ENCODE results near the gene EPHA1. TPM values are rescaled to one million over a fixed set of nuclear protein-coding genes. Genes with fewer than 3 reads are reported as not detected.

Gene EPHA1
- not detected in 2 replicates for total RNA-seq

GRCh38 chr7:143408686-143409561, at the start of gene EPHA1:
Gene EPHA1, minus strand, starts transcription at chr7:143408856. Its CDS starts 51 bp downstream, at chr7:143408805.

GRCh38 chr7:143443153-143443552, 34.5 kb upstream of the EPHA1 start, which contains the start of gene TAS2R60:
Gene TAS2R60, plus strand, starts transcription at chr7:143443453. Its CDS starts 0 bp downstream, at chr7:143443453.

GRCh38 chr7:143380646-143381426, 27.8 kb downstream of the EPHA1 start, which contains the start of gene ZYX:
Gene ZYX, plus strand, starts transcription at chr7:143381345. Its CDS starts 227 bp downstream, at chr7:143381572.

GRCh38 chr7:143362131-143363015, 46.3 kb downstream of the EPHA1 start, which contains the start of gene FAM131B:
Gene FAM131B, minus strand, starts transcription at chr7:143362713. Its CDS starts 110 bp downstream, at chr7:143362603.

Small RNAs within 50 kb of the gene (small RNA-seq; reads per million reads assigned to genes)
- not detected for gene MIR6892

Other genes starting within 250 kb of the EPHA1 start
- not detected in 2 replicates for gene TAS2R39, start 225.4 kb downstream of the EPHA1 start, total RNA-seq
- not detected in 2 replicates for gene TAS2R40, start 186.8 kb downstream of the EPHA1 start, total RNA-seq
- gene GSTK1, start 145.4 kb downstream of the EPHA1 start, total RNA-seq: 93.0 and 96.8 TPM in 2 replicates
- not detected in 2 replicates for gene TMEM139, start 123.9 kb downstream of the EPHA1 start, total RNA-seq
- gene CASP2, start 120.5 kb downstream of the EPHA1 start, total RNA-seq: 8.1 and 9.6 TPM in 2 replicates
- gene CLCN1, start 92.7 kb downstream of the EPHA1 start, total RNA-seq: under 0.01 TPM in 1 of 2 replicates, not detected in the other
- gene FAM131B, start 46.1 kb downstream of the EPHA1 start, total RNA-seq: 1.3 and 1.8 TPM in 2 replicates
- gene ZYX, start 27.5 kb downstream of the EPHA1 start, total RNA-seq: 75.5 and 93.1 TPM in 2 replicates
- gene TAS2R60, start 34.6 kb upstream of the EPHA1 start, total RNA-seq: not detected in 2 replicates
- 0.49 TPM in 1 of 2 replicates, not detected in the other for gene TAS2R41, start 69.0 kb upstream of the EPHA1 start, total RNA-seq
- gene CTAGE15, start 162.9 kb upstream of the EPHA1 start, total RNA-seq: 0.36 and 1.5 TPM in 2 replicates
- 3.6 and 7.6 TPM in 2 replicates for gene TCAF2, start 212.1 kb upstream of the EPHA1 start, total RNA-seq

Measured in hair follicle dermal papilla cell (primary cell).